ENCODE data around the gene CRB3. TPM values are rescaled to one million over a fixed set of nuclear protein-coding genes. Genes with fewer than 3 reads are reported as not detected.

CRB3 gene
- total RNA-seq, 1 experiment from 2014 or later = not detected

DNA sequence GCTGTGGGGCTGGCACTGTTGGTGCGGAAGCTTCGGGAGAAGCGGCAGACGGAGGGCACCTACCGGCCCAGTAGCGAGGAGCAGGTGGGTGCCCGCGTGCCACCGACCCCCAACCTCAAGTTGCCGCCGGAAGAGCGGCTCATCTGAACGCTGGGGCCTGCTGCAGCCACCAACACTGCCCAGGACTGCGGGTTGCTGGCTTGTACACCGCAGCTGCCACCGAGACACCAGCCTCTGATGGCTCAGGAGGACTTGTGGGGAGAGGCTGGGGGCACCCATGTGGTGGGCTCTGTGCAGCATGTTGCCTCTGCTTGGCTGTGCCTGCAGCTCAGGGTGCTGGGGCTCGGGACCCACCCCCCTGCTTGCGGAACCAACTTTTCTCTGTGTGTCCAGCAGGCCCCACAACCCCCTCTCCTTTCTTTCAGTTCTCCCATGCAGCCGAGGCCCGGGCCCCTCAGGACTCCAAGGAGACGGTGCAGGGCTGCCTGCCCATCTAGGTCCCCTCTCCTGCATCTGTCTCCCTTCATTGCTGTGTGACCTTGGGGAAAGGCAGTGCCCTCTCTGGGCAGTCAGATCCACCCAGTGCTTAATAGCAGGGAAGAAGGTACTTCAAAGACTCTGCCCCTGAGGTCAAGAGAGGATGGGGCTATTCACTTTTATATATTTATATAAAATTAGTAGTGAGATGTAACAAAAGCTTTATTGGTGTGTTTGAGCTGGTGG is 2.6 kb downstream of the CRB3 start:
- H3K4me3 ChIP-seq = no peak overlapping the region
- DNase-seq (ENCODE audit: low read depth in 1 of 2, low spot score in 2 of 2) = no peak
- no peak overlapping the region for H3K27ac ChIP-seq
- no peaks in the 10 kb centered on the region for H3K36me3 ChIP-seq
- no peaks in the 10 kb centered on the region for H3K4me1 ChIP-seq (replicated peaks)
- peaks cover 42% of the 10 kb centered on the region for H3K27me3 ChIP-seq (replicated peaks)
- no peaks in the 10 kb centered on the region for H3K9me3 ChIP-seq (replicated peaks)

DNA sequence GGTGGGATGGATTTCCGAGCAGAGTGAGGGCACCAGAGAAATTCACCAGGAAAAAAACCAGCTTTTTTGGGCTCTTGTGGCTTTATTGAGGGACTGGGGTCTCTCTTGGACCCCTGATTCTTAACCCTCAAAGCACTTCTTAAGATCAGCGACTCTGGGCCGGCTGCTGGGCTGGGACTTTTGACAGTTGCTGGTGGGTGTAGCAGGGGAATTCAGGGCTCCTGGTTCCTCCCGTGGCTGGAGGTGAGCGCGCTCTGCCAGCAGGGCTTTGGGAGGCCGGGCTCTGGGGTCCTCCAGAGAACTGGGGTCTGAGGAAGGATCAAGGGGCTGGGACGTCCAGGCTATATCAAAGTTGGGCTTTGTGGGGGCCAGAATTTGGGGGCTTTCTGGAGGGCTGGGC is 3.3 kb downstream of the CRB3 start:
- Histone ChIP-seq H3K4me1 (replicated peaks) (no peaks in the 10 kb centered on the region), H3K9me3 (replicated peaks) (no peaks in the 10 kb centered on the region), H3K27me3 (replicated peaks) (peaks cover 42% of the 10 kb centered on the region), H3K36me3 (no peaks in the 10 kb centered on the region), H3K4me3 (no peak overlapping the region), H3K27ac (no peak overlapping the region)
- no peak for DNase-seq (ENCODE audit: low read depth in 1 of 2, low spot score in 2 of 2)

DNA sequence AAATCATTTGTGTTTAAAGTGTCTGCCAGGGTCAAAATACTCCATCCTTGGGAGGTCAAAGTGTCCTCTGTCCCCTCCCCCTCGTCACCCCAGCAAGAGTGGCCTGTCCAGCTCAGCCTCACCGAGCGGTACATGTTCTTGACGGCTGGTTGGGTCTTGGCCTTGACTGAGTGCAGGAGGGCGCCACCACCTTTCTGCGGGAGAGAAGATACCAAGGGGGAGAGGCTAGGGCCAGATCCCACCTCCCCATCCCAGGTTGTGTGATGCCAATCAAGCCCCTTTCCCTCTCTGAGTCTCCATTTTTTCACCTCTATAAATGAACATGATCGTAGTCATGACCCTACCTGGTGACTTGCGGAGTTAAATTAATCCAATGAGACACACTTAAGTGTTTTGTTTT is 6.1 kb downstream of the CRB3 start:
- H3K36me3 ChIP-seq = no peaks in the 10 kb centered on the region
- peaks cover 31% of the 10 kb centered on the region for H3K27me3 ChIP-seq (replicated peaks)
- no peaks in the 10 kb centered on the region for H3K9me3 ChIP-seq (replicated peaks)
- H3K4me3 ChIP-seq = no peak overlapping the region
- H3K27ac ChIP-seq = no peak overlapping the region
- no peak for DNase-seq (ENCODE audit: low read depth in 1 of 2, low spot score in 2 of 2)
- no peaks in the 10 kb centered on the region for H3K4me1 ChIP-seq (replicated peaks)

GRCh38 chr19:6471076-6471475 is 7.0 kb downstream of the CRB3 start:
- H3K9me3 ChIP-seq (replicated peaks) = no peaks in the 10 kb centered on the region

DNA sequence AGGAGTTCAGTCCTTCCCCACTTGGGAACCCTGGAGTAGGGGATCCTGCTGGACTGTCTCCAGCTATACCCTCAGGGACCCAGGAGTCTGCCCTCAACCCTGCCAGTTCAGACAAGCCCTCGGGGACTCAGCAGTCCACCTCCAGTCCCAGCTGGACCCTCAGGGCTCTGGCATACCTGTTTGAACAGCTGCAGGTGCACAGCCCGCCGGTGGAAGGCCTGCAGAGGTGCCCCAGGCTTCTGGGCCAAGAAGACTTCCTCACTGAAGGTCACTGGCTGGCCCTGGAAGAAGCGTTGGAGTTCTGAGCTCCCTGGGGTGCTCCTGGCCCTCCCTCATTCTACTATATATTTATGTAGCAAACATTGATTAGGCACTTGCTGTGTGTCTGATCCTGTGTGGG is 8.6 kb downstream of the CRB3 start:
- no peak for DNase-seq (ENCODE audit: low read depth in 1 of 2, low spot score in 2 of 2)
- Histone ChIP-seq H3K36me3 (no peaks in the 10 kb centered on the region), H3K27me3 (replicated peaks) (peaks cover 33% of the 10 kb centered on the region), H3K4me3 (no peak overlapping the region), H3K4me1 (replicated peaks) (no peaks in the 10 kb centered on the region), H3K27ac (no peak overlapping the region), H3K9me3 (replicated peaks) (no peaks in the 10 kb centered on the region)

More at GRCh38 chr19:6471076-6471475, 7.0 kb downstream of the CRB3 start:
- Histone ChIP-seq H3K4me1 (replicated peaks) (no peaks in the 10 kb centered on the region), H3K4me3 (no peak overlapping the region), H3K27me3 (replicated peaks) (peaks cover 31% of the 10 kb centered on the region), H3K27ac (no peak overlapping the region), H3K36me3 (no peaks in the 10 kb centered on the region)
- DNase-seq (ENCODE audit: low read depth in 1 of 2, low spot score in 2 of 2) = no peak

GRCh38 chr19:6473647-6474046 is 9.6 kb downstream of the CRB3 start:
- Histone ChIP-seq H3K4me1 (replicated peaks) (no peaks in the 10 kb centered on the region), H3K36me3 (no peaks in the 10 kb centered on the region), H3K27me3 (replicated peaks) (peaks cover 25% of the 10 kb centered on the region), H3K27ac (no peak overlapping the region), H3K4me3 (no peak overlapping the region), H3K9me3 (replicated peaks) (no peaks in the 10 kb centered on the region)
- no peak for DNase-seq (ENCODE audit: low read depth in 1 of 2, low spot score in 2 of 2)

DNA sequence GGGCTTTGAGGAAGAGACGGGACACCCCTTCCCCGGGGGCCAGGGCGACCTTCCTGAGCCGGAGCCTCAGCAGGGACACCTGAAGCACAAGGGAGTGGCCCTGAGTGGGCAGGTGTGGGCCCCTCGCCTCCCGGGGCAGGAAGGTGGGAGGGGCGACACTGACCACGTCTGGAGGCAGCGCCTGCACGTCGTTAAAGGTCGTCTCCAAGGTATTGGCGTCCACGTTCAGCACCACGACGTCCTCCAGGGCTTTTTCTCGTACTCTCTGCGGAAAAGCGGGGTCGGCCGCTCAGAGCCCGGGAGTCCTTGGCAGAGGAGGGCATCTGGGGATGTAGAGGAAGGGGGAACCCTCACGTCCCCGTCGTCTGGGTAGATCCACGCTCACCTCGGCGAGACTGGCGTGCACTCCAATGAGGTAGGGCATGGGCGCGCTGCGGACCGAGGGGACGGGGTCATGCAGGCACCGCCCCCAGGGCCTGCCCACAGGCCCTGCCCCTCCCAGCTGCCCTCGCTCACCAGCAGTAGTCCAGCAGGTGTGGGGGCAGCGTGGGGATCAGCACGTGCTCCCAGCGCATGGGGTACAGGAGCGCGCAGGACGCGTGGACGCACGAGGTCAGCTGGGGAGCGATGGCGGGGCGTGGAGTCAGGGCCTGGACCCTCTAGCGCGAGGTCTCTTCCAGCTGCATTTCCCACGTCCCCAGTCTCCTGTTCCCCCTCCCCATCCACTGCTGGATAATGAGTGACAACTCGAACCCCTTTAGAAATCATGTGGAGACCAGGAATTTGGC is 11.4 kb downstream of the CRB3 start:
- H3K36me3 ChIP-seq = no peaks in the 10 kb centered on the region
- H3K4me3 ChIP-seq = no peak overlapping the region
- DNase-seq (ENCODE audit: low read depth in 1 of 2, low spot score in 2 of 2) = no peak
- H3K4me1 ChIP-seq (replicated peaks) = no peaks in the 10 kb centered on the region
- peaks cover 35% of the 10 kb centered on the region for H3K27me3 ChIP-seq (replicated peaks)
- H3K9me3 ChIP-seq (replicated peaks) = no peaks in the 10 kb centered on the region
- H3K27ac ChIP-seq = no peak overlapping the region

DNA sequence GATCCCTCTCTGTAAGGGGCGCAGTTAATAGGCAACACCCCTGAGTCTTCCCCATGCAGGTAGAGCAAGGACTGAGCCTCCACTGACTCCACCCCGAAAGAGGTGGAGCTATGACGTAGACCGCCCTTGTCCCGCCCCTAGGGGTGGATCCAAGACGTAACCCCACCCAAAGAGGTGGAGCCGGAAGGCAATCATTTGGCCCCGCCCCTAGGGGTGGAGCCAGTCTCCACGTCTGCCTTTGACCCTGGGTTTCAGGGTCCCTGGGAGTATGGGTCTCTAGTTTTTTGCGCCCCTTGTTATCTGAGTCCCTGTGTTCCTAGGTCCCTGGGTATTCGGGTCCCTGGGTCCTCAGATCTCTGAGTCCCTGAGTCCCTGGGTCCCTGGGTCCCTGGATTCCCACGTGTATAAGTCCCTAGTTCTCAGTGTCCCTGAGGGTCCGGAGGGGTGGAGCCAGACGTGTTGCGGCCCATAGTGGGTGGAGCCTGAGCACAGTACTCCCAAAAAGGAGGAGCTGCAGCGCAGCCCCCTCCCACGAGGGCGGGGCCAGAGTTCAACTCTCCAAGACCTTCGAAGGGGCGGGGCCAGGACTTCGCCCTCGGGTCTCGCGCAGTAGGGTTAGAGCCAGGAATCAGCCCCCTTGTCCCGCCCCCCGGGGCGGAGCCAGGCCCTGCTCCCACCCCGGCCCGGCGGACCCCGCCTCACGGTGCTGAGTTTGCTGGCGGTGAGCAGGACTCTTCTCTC is 12.3 kb downstream of the CRB3 start:
- Histone ChIP-seq H3K4me1 (replicated peaks) (no peaks in the 10 kb centered on the region), H3K9me3 (replicated peaks) (no peaks in the 10 kb centered on the region), H3K4me3 (no peak overlapping the region), H3K27me3 (replicated peaks) (peaks cover 35% of the 10 kb centered on the region), H3K27ac (no peak overlapping the region), H3K36me3 (no peaks in the 10 kb centered on the region)
- peak; percentile 15 to 52 for DNase-seq (ENCODE audit: low read depth in 1 of 2, low spot score in 2 of 2)

DNA sequence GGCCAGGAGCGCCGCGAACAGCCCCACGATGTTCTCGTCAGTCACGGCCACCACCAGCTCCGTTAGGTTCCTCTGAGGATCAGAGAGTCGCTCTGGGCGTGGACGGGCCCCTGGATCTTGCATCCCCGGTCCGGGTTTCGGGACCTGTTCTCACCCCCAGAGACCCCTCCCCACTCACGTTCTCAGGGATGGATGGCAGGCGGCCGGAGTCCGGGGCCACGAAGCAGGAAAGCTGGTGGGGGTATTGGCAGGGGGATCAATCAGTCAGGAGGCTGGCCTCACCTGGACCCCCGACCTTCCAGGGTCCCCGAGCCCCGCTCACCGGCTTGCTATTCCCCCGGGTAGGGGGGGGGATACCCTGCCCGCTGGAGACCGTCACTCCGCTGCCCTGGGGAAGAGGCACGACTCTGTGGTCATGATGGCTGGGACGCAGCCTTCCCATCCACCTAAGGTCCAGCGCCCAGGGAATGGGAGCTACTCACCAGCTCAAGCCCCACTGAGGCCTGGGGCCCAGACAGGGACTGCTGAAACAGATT is 12.9 kb downstream of the CRB3 start:
- Histone ChIP-seq H3K27ac (no peak overlapping the region), H3K4me1 (replicated peaks) (no peaks in the 10 kb centered on the region), H3K27me3 (replicated peaks) (peaks cover 38% of the 10 kb centered on the region), H3K4me3 (no peak overlapping the region), H3K36me3 (no peaks in the 10 kb centered on the region), H3K9me3 (replicated peaks) (no peaks in the 10 kb centered on the region)
- DNase-seq (ENCODE audit: low read depth in 1 of 2, low spot score in 2 of 2) = no peak

- Histone ChIP-seq H3K4me3 (no peak overlapping the region), H3K4me1 (replicated peaks) (no peaks in the 10 kb centered on the region), H3K9me3 (replicated peaks) (no peaks in the 10 kb centered on the region), H3K27me3 (replicated peaks) (peaks cover 48% of the 10 kb centered on the region), H3K36me3 (no peaks in the 10 kb centered on the region), H3K27ac (no peak overlapping the region)
- DNase-seq (ENCODE audit: low read depth in 1 of 2, low spot score in 2 of 2) = no peak
Measured at GRCh38 chr19:6478815-6479214, 14.7 kb downstream of the CRB3 start.

DNA sequence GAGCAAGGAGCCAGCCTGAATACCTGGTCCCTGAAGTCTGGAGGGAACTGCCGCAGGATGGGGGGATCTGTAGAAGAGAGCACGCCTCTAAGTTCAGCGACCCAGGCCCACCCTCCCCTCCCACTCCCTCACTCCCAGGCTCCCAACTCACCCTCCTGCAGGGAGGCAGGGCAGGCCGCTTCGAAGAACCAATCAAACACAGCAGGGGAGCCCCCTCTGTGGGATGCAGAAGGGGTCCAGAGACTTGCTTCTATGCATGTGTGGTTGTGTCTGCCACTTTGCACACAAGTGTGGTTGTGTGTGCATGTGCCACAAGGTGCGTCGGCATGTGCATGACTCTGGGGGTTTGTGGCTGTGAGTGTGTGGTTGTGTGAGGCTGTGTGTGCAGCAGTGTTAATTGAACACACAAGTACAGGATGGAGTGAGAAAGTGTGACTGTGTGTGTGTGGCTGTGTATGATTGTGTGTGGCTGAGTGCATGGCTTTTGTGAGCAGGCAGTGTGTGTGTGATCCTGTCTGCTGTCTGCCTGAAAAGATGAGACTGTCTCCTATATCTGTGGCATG is 15.8 kb downstream of the CRB3 start:
- no peaks in the 10 kb centered on the region for H3K36me3 ChIP-seq
- no peak overlapping the region for H3K4me3 ChIP-seq
- H3K4me1 ChIP-seq (replicated peaks) = no peaks in the 10 kb centered on the region
- H3K27me3 ChIP-seq (replicated peaks) = peaks cover 42% of the 10 kb centered on the region
- H3K27ac ChIP-seq = no peak overlapping the region
- DNase-seq (ENCODE audit: low read depth in 1 of 2, low spot score in 2 of 2) = no peak
- no peaks in the 10 kb centered on the region for H3K9me3 ChIP-seq (replicated peaks)

- Histone ChIP-seq H3K27ac (no peak overlapping the region), H3K4me1 (replicated peaks) (no peaks in the 10 kb centered on the region), H3K27me3 (replicated peaks) (peaks cover 33% of the 10 kb centered on the region), H3K4me3 (no peak overlapping the region), H3K36me3 (no peaks in the 10 kb centered on the region), H3K9me3 (replicated peaks) (no peaks in the 10 kb centered on the region)
- DNase-seq (ENCODE audit: low read depth in 1 of 2, low spot score in 2 of 2) = no peak
Measured at GRCh38 chr19:6480848-6481415, 16.9 kb downstream of the CRB3 start.

GRCh38 chr19:6481541-6482342 is 17.7 kb downstream of the CRB3 start, which contains the start of gene DENND1C:
Gene DENND1C (minus strand): TSS chr19:6481787. CDS start chr19:6481695, 92 bp downstream.
- Histone ChIP-seq H3K4me1 (replicated peaks) (no peaks in the 10 kb centered on the region), H3K27ac (no peak within 1 kb of the TSS), H3K9me3 (replicated peaks) (no peaks in the 10 kb centered on the region), H3K36me3 (no peaks in the 10 kb centered on the region), H3K27me3 (replicated peaks) (peaks cover 27% of the 10 kb centered on the region), H3K4me3 (no peak within 1 kb of the TSS)
- DNase-seq (ENCODE audit: low read depth in 1 of 2, low spot score in 2 of 2) = peak; percentile 26 to 55
